Epithelial cell of esophagus (primary cell): ENCODE measurements around the gene GNRH2.

Source experiments
- DNase-seq: peaks from one replicate; pipeline ENCODE4 v3.0.0; 2010; ENCODE audit warnings: low read depth
- H3K4me3 ChIP-seq: 2 replicates; pipeline ENCODE4 v1.5.1; 2011; ENCODE audit warnings: mild to moderate bottlenecking, low read length, control low read depth
- TF ChIP-seq, protein P1 (sequence below): IDR thresholded peaks from 2 replicates; pipeline ENCODE4 v1.5.1; 2011; ENCODE audit warnings: low read depth, mild to moderate bottlenecking, low read length, control low read depth, inconsistent platforms; ENCODE audit not compliant: insufficient read depth; ENCODE audit errors: missing control alignments

GNRH2 gene

GRCh38 chr20:3094848-3095629 lies 51.6 kb downstream of the GNRH2 start:
- TF ChIP-seq, protein P1, sequence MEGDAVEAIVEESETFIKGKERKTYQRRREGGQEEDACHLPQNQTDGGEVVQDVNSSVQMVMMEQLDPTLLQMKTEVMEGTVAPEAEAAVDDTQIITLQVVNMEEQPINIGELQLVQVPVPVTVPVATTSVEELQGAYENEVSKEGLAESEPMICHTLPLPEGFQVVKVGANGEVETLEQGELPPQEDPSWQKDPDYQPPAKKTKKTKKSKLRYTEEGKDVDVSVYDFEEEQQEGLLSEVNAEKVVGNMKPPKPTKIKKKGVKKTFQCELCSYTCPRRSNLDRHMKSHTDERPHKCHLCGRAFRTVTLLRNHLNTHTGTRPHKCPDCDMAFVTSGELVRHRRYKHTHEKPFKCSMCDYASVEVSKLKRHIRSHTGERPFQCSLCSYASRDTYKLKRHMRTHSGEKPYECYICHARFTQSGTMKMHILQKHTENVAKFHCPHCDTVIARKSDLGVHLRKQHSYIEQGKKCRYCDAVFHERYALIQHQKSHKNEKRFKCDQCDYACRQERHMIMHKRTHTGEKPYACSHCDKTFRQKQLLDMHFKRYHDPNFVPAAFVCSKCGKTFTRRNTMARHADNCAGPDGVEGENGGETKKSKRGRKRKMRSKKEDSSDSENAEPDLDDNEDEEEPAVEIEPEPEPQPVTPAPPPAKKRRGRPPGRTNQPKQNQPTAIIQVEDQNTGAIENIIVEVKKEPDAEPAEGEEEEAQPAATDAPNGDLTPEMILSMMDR = no peak
- H3K4me3 ChIP-seq = no peak overlapping the region
- peak; percentile 17 for DNase-seq
